ENCODE results near the gene PIP4K2C. TPM values are rescaled to one million over a fixed set of nuclear protein-coding genes. Genes with fewer than 3 reads are reported as not detected.

PIP4K2C gene
- total RNA-seq, 1 experiment from 2014 or later, result 37.1 TPM

GRCh38 chr12:57620936-57621496, 30.0 kb downstream of the PIP4K2C start:
- H3K27me3 Mint-ChIP-seq (ENCODE audit: low read depth), result peaks cover 96% of the 10 kb centered on the region
- Histone ChIP-seq H3K9ac (ENCODE audit: extremely low read depth, insufficient read length, low read length) (no peak overlapping the region), H3K27me3 (ENCODE audit: insufficient read depth, low read length) (peaks cover 91% of the 10 kb centered on the region), H3K23ac (ENCODE audit: insufficient read length, low read depth, low read length) (no peak overlapping the region), H3K23me2 (ENCODE audit: insufficient read length, low read depth, low read length, poor library complexity, severe bottlenecking) (peaks cover 12% of the 10 kb centered on the region), H3K9me3 (ENCODE audit: control insufficient read depth, low read depth, low read length) (no peaks in the 10 kb centered on the region), H3K4me2 (ENCODE audit: insufficient read depth, insufficient read length, low read length) (peak overlapping the region; percentile 75), H3K79me2 (ENCODE audit: insufficient read depth, low read length) (no peaks in the 10 kb centered on the region), H3K4me1 (ENCODE audit: insufficient read depth, low read length) (no peaks in the 10 kb centered on the region), H3K27ac (ENCODE audit: insufficient read length, low read depth, low read length) (no peak overlapping the region), H2BK120ac (ENCODE audit: low read depth, low read length, poor library complexity, severe bottlenecking) (no peak overlapping the region), H3K79me1 (ENCODE audit: insufficient read depth, low read depth, low read length, poor library complexity, severe bottlenecking) (no peaks in the 10 kb centered on the region), H4K91ac (ENCODE audit: insufficient read length, low read depth, low read length) (no peak overlapping the region), H4K8ac (replicated peaks; ENCODE audit: insufficient read length, low read depth, low read length) (no peak overlapping the region), H3K56ac (ENCODE audit: insufficient read length, low read depth, low read length) (no peak overlapping the region), H2BK12ac (ENCODE audit: insufficient read length, low read depth, low read length) (no peak overlapping the region), H2BK5ac (ENCODE audit: insufficient read length, low read length) (no peak overlapping the region), H2AK5ac (ENCODE audit: insufficient read length, low read length) (no peak overlapping the region), H3K18ac (ENCODE audit: insufficient read length, low read depth, low read length) (no peak overlapping the region), H3K4ac (ENCODE audit: low read depth, low read length) (no peak overlapping the region), H4K5ac (ENCODE audit: insufficient read length, low read depth, low read length) (no peak overlapping the region), H2BK20ac (ENCODE audit: low read depth, low read length, poor library complexity, severe bottlenecking) (no peak overlapping the region), H4K20me1 (ENCODE audit: control insufficient read depth, insufficient read depth, insufficient read length) (no peaks in the 10 kb centered on the region), H3K14ac (ENCODE audit: insufficient read depth, low read length) (no peak overlapping the region), H3T11ph (ENCODE audit: low read length) (no peak overlapping the region), H2AFZ (ENCODE audit: low read length) (no peak overlapping the region), H2BK15ac (ENCODE audit: low read depth, low read length) (no peak overlapping the region)
- peaks cover 0 to 5% of the 10 kb centered on the region in 2 experiments; a peak in 3 of 5 replicates for H3K9me3 Mint-ChIP-seq
- H3K36me3 Mint-ChIP-seq (ENCODE audit: insufficient read depth in 1 of 3, low read depth in 3 of 3), result peaks cover 0 to 19% (median 6%) of the 10 kb centered on the region in 3 experiments; a peak in 5 of 7 replicates
- no peak overlapping the region for H3K27ac Mint-ChIP-seq
- H3K4me1 Mint-ChIP-seq, result peaks cover 26 to 32% of the 10 kb centered on the region in 2 experiments
- no peak for DNase-seq
- H3K4me3 Mint-ChIP-seq, result peak overlapping the region; percentile 62 to 83
- WGBS (ENCODE audit: extremely low coverage, insufficient read length, low lambda C conversion rate), result no CpG with 5 or more reads among the region's 42 CpGs
- TF ChIP-seq CTCF (conservative IDR thresholded peaks at IDR 0.05), result no peak

Measured in H9 (cell line).